Stimulated activated CD8-positive, alpha-beta memory T cell treated with anti-CD3 and anti-CD28 coated beads, Interleukin-12 subunit alpha, Interleukin-12 subunit beta, amount 100 ng/mL, for 24 hours (primary cell): ENCODE data around the gene MRPS21.
A peak's percentile ranks its signal among the peaks of the same experiment; 100 is the strongest.

ENCODE experiments used
- DNase-seq: peaks from one replicate; pipeline ENCODE4 v3.0.0-alpha.2; 2020; ENCODE audit errors: extremely low read depth

MRPS21 gene

DNA sequence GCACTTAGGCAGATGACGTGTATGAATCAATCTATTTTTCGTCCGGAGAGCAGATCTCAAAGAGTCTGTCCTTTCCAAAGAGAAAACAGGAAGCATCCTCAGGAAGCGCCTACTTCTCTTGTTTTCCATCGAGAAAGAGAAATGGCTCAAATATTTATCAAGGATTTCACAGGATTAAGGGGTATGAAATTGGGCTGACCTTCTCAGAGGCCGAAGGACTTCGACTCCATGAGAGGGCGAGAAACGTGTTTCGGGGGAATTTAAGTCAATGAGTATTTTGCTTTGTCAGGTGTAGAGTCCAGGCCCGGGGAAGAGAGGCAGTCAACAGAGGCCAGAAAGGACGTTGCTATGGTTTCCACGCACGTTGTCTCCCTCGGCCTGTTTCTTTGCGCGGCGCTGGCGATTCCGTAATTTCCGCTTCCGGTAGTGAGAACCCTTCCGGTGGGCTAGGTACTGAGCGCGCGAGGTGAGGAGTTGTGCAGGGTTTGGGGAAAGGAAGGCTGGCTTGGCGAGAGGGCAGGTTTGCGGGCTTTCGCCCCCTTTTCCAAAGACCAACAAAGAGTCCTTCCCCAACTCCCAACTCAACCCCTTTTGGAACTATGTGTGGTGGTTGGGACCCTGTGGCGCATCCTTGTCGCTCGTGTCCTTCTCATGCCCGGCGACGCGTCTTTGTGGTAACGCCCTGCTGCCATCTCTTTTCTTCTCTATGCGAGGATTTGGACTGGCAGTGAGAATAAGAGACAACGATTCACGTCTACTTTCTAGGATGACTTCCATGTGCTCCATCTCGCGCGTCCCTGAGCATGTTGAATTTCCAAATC is at the start of gene MRPS21:
MRPS21 (plus strand) TSS at position 429 of the 821 bp plus-strand sequence. CDS start 506 bp downstream, outside the sequence.
- DNase-seq, result peak; percentile 76

DNA sequence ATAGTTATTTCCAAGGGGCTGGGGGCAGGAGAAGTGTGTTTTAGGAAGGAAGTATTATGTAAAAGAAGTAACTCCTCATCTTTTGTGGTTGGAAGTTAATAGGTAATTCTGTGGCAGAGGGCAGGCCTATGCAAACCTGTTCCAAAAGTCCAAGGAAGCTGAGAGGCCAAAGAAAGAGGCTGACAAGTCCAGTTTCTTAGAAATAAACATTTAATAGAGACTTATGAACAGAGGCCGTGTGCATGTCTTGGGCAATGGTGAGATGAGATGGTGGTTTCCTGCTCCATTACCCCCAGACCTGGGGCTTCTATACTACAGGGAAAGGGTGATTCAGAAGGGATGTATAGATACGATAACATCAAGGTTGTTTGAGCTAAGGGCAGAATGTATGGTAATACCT is 43.7 kb upstream of the MRPS21 start:
- DNase-seq, result no peak

DNA sequence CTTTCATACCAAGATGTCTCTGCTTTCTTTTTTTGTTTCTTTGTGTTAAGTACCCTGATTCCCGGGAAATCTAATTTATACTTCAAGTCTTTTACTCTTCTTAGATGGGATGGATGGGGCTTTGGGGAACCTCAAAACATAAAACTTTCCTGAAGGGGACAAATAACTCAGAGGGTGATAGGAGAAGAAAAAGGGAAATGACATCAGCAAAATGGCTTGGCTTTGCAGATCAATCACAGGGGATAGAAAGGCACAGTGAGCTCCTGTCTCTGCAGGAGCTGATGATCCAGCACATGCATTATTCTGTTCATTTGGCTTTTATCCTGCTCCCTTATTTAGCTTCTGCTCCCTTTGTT is 37.5 kb upstream of the MRPS21 start:
- no peak for DNase-seq

DNA sequence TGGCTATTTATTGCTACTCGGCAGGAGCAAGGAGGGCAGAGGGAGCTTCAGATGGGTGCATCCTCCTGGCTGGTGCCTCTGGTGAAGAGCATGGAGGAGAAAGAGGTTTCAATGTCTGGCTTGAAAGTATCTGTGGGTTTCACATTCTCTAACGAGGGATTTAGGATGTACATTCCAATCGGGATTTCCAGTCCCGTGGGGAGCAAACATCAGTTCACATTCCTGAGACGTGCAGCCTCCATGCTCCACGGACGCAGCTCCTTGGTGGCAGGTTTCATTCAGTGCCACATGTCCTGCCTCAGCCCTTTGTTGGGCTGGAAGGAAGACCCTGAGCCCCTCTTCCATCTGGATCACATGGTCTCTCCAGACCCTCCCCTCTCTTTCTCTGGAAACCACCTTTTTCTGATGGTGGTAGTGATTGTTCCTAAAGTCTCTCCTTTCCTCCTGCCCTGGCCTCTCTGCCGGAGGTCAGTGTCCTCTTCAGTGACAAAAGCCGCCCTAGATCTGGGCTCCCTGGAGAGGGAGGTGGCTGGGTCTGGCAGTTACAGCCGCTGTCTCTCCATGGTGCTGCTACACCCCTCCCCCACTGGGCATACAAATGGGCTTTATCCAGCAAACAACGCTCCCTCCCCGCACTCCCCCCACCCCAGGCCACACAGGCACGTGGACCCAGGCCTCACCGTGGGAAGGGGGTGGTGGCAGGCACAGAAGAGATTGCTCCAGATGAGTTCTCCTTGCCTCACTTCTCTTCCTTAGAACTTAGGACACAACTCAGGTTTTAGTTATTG is 36.9 kb upstream of the MRPS21 start:
- DNase-seq, result no peak

DNA sequence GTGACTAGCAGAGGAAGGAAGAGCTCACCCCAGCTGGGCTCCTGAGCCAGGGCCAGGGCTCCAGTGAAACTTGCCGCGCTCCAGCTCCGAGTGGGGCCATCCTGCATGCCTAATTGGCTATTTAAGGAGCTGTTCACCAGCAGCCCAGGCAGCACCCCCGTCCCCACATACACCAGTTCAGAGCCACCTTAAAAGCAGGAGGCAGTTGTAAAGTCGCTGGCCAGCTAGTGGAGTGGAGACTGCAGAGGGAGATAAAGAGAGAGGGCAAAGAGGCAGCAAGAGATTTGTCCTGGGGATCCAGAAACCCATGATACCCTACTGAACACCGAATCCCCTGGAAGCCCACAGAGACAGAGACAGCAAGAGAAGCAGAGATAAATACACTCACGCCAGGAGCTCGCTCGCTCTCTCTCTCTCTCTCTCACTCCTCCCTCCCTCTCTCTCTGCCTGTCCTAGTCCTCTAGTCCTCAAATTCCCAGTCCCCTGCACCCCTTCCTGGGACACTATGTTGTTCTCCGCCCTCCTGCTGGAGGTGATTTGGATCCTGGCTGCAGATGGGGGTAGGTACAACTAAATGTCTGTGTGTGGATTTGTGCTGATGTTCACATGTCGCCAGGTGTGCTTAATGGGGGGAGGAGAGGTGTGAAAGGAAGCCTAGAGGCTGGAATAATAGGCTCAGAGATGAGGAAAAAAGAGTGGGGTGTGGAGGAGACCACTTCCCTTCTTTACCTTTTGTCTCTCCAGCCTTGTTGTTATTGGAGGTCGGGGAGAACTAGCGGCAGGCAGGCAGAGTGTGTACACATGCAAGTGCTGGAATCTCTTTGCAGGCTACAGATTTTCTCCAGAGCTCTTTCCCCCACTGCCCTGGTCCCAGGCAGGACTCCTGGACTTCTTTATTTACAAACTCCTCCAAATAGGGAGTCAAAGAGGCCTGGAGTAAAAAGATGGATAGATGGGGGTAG is 35.8 kb upstream of the MRPS21 start, which contains the start of gene CA14:
CA14 (plus strand) TSS at position 151 of the 962 bp plus-strand sequence; CDS start at position 506, 355 bp downstream.
- no peak for DNase-seq

DNA sequence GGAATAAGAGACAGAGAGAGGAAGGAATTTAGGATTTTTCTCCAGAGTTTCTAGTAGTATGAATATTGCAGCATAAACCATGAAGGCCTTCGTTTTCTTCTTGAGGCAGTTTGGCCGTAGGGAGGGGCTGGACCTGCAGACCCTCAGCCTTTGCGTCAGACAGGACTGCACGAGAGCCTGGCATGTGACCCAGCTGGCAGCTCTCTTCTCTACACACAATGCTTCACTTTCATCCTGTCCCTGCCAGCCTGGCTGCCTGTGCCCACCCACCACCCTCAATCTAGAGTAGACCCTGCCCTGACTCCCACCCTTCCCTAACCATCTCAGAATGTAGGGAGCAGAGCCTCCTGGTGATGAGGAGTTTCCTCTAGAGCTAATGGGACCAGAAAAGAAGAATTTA is 34.4 kb upstream of the MRPS21 start:
- DNase-seq, result no peak

DNA sequence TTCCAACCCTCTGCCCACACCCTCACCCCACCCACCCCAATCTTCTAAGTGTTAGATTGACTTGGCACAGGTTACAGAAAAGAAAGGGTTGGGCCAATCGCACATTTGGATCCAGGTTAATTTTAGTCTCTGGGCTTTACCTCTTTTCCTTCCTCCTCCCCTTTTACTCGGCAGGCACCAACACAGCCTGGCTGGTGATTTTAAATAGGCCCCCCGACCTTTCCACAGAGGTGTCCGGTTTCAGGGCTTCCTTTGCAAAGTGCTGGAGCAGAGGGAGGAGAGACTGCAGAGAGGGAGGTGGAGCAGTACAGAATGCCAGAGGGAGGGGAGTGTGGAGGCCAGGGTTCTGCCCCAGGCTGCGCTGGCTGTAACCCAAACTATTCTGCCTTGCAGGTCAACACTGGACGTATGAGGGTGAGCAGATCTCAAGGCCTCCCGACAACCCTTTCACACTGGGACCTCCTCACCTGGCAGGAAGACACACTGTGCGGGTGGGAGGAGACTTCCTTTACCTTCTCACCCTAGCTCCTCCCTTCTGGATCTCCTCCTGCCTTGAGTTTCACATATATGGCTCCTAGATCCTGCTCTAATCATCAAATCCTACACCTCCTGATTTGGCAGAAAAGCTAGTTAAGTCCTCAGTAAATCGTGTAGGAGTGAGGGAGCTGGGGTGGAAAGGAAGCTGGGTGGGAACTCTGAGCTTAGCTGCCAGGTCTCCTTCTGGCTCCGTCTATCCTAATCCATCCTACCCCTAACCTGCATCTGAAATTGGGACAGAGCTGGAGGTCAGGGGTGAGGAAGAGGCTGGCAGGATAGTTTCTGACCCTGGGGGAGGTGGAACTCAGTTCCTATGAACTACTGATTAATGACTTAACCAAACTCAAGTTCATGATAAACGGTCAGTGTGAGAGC is 33.6 kb upstream of the MRPS21 start:
- DNase-seq, result no peak

DNA sequence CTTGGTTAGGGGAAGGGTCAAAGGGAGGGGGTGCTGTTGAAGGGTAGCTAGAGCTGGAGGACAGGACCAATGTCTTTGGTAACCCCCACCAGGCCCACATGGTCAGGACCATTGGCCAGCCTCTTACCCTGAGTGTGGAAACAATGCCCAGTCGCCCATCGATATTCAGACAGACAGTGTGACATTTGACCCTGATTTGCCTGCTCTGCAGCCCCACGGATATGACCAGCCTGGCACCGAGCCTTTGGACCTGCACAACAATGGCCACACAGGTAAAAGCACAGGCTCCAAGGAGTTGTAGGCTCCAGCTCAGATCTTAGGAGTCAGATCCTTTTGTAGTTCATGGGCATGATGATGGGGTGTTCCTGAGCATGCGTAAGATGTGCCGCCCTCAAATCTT is 32.3 kb upstream of the MRPS21 start:
- DNase-seq, result no peak

DNA sequence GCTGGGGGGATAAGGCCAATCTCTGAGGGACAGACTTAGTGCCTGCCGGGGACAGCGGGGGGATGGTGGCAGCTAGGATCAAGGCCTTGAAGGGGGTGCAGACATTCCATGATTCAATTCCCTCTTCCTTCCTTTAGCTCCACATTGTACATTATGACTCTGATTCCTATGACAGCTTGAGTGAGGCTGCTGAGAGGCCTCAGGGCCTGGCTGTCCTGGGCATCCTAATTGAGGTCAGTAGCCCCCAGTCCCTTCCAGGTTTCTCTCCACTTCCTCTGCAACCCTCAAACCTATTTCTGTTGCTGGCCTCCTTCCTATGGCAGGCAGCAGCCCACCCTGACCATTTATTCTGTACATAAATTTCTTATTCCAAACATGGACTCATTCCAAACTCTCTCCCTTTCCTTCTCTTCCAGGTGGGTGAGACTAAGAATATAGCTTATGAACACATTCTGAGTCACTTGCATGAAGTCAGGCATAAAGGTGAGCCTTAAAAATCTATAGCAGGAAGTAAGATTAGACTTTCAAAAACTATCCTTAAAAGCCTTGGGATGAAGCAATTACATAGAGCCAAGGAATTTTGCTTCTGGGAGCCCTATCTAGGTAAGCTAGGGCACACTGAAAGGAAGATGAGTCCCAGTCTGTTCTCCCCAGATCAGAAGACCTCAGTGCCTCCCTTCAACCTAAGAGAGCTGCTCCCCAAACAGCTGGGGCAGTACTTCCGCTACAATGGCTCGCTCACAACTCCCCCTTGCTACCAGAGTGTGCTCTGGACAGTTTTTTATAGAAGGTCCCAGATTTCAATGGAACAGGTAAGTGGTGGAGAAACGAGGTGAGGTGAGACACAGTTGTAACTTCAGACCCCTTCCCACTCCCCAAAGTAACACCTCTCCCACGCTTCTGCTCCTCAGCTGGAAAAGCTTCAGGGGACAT is 31.0 kb upstream of the MRPS21 start:
- no peak for DNase-seq

DNA sequence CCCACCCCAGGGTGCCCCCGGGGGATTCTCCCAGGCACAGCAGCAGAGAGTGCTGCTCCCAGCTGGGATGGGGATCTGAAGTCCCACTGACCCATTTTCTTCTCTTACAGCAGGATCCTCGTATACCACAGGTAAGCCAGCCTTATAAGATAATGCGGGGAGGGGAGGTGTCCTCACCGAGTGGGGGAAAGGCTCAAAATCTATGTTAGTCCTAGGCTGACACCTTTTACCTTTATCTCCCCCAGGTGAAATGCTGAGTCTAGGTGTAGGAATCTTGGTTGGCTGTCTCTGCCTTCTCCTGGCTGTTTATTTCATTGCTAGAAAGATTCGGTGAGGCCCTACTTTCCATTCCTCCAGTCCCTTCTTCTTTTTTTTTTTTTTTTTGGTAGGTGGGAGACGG is 30.1 kb upstream of the MRPS21 start:
- no peak for DNase-seq

DNA sequence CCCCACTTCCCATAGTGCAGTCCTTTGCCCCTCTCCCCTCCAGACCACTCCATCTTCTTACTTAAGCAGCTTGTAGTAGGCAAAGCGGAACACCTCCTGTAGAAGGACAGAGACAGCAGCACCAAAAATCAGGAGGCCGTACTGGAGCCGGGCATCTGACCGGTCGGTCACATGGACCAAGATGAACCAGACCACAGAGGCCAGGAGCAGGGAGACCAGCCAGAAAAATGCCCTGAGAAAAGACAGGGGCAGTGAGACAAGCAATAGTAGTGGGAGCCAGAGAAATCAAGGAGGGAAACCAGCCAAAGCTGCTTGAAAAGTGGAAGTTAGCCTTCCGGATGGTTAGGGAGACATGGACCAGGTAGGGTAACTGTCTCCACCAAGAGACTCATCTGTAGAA is 25.8 kb upstream of the MRPS21 start:
- DNase-seq, result no peak

DNA sequence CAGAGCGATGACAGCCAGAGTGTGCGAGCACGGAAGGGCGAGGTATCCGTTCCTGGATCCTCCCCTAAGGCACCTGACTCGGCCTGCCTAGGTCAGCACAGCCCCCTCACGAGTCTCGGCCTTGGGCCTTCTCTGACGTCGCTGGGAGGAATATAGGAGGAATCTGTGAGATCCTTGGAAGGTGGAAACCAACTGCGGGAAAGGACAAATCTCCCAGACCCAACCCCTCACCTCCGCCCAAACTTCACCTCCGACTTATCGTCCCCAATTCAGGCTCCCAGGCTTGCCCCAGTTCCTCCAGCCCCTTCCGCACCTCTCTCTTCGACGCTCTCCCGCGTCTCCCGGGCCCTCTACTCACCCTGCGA is 25.3 kb upstream of the MRPS21 start:
- DNase-seq, result peak; percentile 2

DNA sequence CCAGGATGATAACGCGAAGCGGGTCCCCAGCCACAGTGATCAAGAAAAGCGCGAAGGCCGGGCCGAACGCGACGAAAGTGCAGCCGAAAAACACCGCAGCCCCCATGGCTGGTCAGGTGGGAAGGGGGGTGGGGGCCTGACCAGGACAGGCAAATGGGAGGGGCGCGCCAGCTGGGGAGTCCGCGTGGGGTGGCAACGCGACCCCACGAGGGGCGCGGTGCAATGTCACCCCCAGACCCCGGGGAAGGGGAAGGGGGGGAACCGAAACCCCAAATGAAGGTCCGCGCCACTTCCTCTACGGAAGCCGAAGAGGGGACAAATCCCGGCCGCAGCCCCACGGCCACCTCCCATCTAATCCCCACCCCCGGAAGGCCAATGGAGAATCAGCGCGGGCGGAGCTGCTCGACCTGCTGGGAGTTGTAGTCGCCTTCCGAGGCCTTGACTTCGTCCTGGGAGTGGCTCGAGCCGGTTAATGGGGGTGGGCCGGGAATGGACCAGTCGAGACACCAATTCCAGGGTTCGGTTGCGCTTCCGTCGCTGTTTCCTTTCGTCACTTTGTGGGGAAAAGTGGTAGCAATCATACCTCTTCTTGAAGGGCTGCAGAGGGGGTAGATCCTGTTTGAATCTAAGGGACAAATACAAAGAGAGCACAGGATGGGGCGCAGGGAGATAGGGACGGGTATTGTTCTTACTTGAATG is 24.8 kb upstream of the MRPS21 start, which contains the start of gene APH1A:
APH1A (minus strand) TSS at position 312 of the 699 bp plus-strand sequence; CDS start at position 106, 206 bp downstream.
- peak; percentile 88 for DNase-seq

DNA sequence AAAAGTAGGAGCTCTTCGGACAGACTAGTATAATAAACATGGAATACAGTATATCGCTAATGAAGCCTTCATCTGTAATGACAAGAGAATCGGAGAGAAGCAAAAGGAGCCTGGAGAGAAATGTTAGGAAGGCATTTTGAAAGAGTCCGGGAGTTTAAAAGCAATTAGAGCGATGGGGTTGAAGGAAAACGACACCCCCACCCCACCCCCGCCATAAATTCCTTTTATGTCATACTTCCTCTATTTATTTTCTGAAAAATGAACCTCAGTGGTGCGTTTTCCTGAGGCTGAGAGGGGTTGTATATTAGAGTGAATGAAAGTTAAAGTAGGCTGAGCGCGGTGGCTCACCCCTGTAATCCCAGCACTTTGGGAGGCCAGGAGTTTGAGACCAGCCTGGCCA is 24.2 kb upstream of the MRPS21 start:
- DNase-seq, result no peak

DNA sequence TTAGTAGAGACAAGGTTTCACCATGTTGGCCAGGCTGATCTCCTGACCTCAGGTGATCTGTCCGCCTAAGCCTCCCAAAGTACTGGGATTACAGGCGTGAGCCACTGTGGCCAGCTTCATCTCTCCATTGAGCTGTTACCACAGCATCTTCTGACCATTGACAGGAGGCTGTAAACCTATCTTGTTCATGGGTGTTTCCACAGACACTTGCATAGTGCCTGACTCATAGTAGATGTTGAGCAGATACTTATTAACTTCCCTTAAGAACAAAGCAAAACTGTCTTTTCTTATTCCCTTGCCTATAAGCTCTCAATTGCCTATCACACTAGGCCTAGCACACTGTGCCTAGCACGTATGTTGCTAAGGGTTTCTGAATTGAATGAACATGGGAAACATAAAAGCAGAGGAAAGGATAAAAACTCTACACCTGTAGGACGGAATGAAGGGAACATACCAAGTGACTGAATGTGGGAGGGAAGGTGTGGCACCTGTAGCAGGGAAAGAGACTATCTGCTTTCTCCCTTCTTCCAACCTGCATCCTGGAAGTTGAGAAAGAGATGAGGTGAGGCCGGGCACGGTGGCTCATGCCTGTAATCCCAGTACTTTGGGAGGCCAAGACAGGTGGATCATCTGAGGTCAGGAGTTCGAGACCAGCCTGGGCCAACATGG is 22.2 kb upstream of the MRPS21 start:
- DNase-seq, result no peak

DNA sequence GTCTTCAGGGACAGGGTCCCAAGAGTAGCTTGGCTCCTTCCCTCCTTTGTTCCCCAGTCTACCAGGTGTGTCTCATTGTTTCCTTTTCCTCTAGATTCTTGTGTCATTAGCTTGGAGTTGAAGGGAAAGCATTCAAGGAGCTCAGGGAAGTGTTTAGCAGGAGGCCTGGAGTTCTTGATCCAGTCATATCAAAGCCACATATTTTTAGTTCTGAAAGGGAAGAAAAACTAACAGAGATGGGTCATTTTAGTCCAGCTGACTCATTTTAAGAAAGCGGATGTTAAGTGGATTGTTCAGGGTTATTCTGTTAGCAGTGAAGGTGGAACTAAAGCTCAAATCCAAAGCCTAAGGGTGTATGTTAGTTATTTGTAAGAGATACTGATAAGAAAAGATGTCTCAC is 20.4 kb upstream of the MRPS21 start:
- DNase-seq, result no peak

DNA sequence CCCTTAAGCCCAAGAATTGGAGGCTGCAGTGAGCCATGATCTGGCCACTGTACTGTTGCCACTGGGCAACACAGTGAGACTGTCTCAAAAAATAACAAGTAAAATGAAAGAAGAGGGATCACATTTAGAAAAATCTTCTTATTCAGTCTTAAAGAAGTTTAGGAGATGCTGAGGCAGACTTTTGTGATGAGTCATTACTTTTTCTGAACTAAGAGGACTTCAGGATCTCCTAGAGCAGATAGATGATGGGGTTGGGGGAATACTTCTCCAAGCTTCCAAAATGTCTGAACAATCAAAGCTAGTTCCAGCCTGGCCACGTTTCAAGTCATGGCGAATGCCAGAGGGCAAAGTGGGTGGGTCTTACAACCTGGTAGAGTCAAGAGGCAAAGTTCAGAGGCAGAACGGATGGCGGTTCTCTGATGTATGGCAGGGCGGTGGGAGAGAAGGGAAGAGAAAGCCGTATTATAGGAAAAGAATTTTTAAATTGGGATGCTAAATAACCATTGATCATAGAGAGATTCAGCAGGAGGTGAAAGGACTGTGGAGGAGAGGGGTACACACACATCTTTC is 13.4 kb upstream of the MRPS21 start:
- DNase-seq, result no peak

DNA sequence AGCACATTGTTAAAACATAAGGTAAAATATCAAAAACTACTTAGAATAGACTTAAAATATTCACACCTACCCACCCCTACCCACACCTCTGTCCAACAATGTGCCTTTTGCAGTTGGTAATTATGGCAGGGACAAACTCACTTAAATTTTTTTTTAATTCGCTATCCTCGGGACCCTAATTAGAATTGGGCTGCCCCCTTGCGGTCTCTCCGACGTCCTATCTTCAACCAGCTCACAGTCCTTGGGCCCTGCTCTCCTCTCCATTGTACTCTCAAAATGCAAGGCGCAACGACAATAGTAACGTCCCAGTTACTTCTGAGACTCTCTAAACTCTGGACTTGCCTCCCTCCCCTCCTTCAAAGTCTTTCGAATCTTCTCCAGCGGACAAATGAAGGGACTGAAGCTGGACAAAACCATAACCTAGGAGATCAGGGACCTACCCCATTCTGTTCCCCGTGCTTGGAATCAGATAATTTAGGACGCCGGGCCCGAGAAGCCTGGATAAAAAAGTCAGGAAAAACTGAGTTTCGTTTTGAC is 12.4 kb upstream of the MRPS21 start:
- peak; percentile 17 for DNase-seq
